HFF-Myc (cell line): ENCODE results near the gene UNC5A.

Experiments
- DNase-seq: peaks from one replicate; pipeline ENCODE4 v3.0.0-alpha.2; 2011; ENCODE audit warnings: low read depth; ENCODE audit errors: extremely low read depth
- H3K4me3 ChIP-seq: replicated peaks from 2 replicates; pipeline ENCODE4 v1.5.1; 2011; ENCODE audit warnings: low read depth, mild to moderate bottlenecking, control low read depth, low read length
- TF ChIP-seq, protein P1 (sequence below): IDR thresholded peaks from 2 replicates; pipeline ENCODE4 v1.5.1; 2012; ENCODE audit warnings: mild to moderate bottlenecking, low read depth, low read length, control low read depth; ENCODE audit errors: missing control alignments

Gene UNC5A

DNA sequence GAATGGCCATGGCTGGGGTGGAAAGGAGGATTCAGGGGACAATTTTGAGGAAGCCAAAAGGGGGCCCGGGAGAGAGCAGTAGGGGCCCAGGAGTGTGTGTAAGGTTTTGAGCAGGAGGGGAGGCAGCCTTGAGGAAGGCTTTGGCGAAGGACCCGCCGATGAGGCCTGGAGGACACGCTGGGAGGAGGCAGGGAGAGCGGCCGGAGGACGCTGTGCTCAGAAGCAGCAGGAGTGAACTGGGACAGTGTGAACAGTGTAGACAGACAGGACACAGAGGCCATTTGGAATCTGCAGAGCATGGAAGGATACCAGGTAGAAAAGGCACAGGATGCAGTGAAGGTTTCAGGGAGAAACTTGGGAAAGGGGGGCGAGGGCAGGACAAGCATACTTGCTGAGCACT lies 14.9 kb downstream of the UNC5A start:
- H3K4me3 ChIP-seq: no peak overlapping the region
- no peak for DNase-seq
- TF ChIP-seq, protein P1, sequence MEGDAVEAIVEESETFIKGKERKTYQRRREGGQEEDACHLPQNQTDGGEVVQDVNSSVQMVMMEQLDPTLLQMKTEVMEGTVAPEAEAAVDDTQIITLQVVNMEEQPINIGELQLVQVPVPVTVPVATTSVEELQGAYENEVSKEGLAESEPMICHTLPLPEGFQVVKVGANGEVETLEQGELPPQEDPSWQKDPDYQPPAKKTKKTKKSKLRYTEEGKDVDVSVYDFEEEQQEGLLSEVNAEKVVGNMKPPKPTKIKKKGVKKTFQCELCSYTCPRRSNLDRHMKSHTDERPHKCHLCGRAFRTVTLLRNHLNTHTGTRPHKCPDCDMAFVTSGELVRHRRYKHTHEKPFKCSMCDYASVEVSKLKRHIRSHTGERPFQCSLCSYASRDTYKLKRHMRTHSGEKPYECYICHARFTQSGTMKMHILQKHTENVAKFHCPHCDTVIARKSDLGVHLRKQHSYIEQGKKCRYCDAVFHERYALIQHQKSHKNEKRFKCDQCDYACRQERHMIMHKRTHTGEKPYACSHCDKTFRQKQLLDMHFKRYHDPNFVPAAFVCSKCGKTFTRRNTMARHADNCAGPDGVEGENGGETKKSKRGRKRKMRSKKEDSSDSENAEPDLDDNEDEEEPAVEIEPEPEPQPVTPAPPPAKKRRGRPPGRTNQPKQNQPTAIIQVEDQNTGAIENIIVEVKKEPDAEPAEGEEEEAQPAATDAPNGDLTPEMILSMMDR: no peak

DNA sequence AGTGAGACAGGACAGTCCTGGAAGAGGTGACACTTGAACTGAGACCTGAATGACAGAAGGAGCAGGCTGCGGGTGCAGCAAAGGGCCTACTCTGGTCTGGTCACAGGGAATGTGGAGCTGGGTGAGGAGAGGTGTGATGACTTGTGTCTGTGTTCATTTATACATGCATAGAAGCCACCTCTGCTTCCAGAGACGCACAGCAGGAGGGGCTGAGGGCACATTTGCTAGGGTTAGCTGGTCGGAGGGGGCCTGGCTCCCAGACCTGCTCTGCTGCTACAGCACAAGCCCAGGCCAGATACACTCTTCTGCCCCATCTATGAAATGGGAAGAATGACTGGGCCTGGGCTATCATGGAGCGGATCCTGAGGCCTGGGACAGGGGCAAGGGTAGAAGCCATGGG lies 15.6 kb downstream of the UNC5A start:
- no peak for DNase-seq

DNA sequence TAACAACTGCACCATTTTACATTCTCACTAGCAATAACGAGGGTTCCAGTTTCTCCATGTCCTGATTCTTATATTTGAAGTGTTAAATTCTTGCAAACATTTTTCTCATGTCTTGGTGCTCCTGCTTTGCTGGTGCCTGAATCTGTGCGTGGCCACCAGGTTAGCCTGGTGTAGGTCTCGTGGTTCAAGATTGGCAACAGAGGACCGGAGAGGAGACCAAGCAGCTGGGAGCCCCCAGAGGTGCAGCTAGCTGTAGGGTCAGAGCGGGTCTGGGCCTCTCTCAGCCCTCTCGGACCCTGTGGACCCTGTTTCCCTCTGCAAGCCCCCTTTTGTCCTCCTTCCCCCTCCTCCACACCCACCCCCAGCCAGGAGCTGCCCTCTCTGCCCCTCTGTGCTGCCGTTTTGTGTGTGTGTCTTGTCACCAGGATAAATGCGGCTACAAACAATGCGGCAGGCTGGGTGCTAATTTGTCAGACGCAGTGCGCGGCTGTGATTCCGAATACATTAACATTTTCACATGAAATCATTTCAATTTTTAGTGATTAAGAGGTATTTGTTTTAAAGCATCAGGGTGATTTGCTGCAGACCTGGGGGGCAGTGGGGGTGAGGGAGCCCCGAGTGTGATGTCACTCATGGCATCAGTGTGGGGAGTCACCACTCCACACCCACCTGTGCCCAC lies 17.5 kb downstream of the UNC5A start:
- H3K4me3 ChIP-seq: no peak overlapping the region
- TF ChIP-seq, protein P1: no peak
- DNase-seq: no peak

More for the DNA sequence above, 15.6 kb downstream of the UNC5A start:
- TF ChIP-seq, protein P1: no peak
- H3K4me3 ChIP-seq: no peak overlapping the region

DNA sequence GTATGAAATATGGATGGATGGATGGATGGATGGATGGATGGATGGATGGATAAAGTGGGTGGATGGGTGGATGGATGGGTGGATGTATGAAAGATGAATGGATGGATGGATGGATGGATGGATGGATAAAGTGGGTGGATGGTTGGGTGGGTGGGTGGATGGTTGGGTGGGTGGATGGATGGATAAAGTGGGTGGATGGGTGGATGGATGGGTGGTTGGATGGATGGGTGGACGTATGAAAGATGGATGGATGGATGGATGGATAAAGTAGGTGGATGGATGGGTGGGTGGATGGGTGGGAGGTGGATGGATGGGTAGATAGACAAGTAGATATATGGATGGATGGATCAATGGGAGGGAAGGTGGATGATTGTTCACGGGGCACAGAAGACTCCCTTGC lies 19.0 kb downstream of the UNC5A start:
- TF ChIP-seq, protein P1: no peak
- no peak for DNase-seq
- no peak overlapping the region for H3K4me3 ChIP-seq

DNA sequence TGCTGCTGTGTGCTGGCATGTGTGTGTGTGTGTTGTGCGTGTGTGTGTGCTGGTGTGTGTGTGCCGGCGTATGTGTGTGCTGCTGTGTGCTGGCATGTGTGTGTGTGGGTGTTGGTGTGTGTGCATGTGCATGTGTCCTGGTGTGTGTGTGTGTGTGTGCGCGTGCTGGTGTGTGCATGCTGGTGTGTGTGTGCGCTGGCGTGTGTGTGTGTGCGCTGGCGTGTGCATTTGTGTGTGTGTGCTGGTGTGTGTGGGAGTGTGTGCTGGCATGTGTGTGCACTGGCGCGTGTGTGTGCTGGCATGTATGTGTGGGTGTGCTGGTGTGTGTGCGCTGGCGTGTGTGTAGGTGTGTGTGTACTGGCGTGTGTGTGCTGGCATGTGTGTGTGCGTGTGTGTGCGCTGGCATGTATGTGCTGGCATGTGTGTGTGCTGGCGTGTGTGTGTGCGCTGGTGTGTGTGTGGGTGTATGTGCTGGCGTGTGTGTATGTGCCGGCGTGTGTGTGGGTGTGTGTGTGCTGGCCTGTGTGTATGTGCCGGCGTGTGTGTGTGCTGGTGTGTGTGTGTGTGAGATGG lies 20.1 kb downstream of the UNC5A start:
- no peak for DNase-seq
- TF ChIP-seq, protein P1: no peak
- H3K4me3 ChIP-seq: no peak overlapping the region

DNA sequence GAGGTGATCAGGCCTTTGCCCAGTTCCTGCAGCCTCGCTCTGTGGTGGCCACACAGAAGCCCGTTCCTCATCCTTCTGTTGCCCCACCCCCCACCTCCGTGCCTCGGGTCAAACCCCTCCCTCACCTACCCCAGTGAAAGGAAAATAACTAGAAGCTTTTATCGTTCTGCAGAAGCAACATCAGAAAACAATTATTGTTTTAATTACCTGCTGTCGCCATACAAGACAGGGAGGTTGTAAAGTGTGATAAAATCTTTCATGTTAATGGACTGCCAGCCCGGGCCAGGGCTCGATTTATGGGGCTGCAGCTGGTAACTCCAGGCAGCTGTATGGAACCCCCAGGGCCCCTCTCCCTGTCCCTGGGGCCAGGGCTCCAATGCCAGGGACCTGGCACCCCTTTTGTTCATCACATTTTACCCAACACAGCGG lies 20.6 kb downstream of the UNC5A start:
- TF ChIP-seq, protein P1: no peak
- DNase-seq: no peak
- no peak overlapping the region for H3K4me3 ChIP-seq
